CD4-positive, alpha-beta T cell treated with Interleukin-17A for 1 hour (primary cell): Measurements from ENCODE around the gene SPATA31A6.
"Not testable (repeated sequence)": the region's sequence is repeated elsewhere in the genome, so short reads cannot be mapped to it uniquely, and the experiment has no call there.

Source experiments
- DNase-seq: peaks from one replicate; pipeline ENCODE4 v3.0.0-alpha.2; 2020

Gene SPATA31A6

DNA sequence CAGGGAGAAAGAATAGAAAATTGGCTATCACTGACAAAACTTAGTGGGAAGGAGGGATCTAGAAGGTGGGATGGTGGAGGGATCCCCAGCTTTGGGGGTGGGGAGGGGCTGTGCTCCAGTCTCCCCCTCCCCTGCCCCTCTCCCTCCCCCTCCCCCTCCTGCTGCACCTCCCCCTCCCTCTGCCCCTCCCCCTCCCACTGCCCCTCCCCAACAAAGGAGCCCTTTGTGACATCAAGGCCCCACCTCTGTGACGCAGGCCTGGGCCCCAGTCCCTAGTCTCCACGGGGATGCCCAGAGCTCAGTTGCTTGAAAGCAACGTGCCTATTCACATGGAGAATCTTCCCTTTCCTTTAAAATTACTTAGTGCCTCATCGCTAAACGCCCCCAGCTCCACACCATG, at the start of gene SPATA31A6:
TSS of gene SPATA31A6 (plus strand) at position 301 of the 400 bp plus-strand sequence. CDS start at position 330, 29 bp downstream.
- DNase-seq = not testable (repeated sequence)

DNA sequence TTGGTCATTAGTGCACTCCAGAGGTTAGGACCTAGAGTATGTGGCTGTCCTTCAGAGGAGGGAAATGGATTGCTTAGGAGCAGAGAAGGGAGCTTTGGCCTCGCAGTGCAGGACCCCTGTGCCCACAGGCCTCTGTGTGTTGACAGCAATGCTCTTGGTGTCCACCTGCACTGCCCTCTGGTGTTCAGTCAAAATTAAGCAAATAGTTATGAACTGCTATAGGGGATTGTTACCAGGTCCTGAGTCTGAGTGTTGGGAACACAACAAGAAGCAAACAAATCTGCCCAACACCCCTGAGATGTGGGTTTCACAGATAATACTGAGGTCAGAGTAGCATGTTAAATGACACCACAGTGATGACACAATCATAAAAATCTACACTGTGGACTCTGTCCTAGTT, 23.2 kb upstream of the SPATA31A6 start:
- DNase-seq = peak; percentile 1

DNA sequence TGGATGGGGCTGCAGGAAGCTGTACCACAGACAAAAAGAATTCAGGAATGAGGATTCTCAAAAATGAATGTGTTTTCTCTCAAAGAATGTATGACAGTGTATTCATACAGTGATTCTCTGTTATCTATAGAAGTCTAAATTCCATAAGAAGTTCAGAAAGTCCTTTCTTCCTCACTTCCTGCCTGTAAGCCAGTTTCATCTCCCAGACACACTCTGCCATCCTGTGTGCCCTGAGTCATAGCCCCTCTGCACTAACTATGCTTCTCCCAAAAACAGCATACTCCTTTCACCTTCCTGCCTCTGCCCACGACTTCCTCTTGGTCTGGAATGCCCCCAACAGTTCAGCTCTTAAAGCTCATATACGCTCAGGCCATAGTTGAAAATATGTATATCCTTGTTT, 36.4 kb downstream of the SPATA31A6 start:
- not testable (repeated sequence) for DNase-seq

DNA sequence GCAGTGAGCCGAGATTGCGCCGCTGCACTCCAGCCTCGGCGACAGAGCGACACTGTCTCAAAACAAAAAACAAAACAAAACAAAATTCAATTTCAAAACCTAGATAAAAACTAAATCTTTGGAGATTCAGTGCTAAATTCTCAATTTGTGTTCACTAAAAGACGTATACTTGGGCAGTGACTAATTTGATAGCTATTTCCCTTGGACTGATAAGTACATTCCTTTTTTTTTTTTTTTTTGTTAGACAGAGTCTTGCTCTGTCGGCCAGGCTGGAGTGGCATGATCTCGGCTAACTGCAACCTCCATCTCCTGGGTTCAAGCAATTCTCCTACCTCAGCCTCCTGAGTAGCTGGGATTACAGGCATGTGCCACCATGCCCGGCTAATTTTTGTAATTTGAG, 39.8 kb downstream of the SPATA31A6 start:
- not testable (repeated sequence) for DNase-seq

DNA sequence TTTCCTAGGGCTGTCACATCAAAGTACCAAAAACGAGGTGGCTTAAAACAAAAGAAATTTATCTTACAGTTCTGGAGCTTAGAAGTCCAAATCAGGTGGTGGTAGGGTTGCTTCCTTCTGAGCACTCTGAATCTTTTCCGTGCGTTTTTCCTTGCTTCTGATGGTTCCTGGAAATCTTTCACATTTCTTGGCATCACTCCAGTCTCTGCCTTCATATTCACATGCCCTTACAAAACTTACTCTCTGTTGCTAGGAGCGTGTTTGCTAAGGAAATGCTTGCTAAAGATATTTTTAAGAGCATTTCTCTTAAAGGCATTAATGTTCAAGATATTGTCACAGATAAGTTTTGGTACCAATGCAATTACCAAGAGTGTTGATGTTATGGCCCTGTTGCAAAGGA, 49.6 kb downstream of the SPATA31A6 start:
- not testable (repeated sequence) for DNase-seq

DNA sequence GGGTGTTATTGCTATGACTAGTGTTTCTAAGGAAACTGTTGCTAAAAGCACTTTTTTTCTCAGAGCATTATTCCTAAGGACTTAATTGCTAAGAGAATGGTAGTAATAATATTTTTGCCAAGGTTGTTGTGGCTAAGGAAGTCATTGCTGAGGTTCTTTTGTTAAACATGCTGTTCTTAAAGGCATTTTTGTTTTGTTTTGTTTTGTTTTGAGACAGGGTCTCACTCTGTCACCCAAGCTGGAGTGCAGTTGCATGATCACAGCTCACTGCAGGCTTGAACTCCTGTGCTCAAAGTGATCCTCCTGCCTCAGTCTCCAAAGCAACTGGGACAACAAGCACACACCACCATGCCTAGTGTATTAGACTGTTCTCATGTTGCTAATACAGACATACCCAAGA, 51.2 kb downstream of the SPATA31A6 start:
- not testable (repeated sequence) for DNase-seq

DNA sequence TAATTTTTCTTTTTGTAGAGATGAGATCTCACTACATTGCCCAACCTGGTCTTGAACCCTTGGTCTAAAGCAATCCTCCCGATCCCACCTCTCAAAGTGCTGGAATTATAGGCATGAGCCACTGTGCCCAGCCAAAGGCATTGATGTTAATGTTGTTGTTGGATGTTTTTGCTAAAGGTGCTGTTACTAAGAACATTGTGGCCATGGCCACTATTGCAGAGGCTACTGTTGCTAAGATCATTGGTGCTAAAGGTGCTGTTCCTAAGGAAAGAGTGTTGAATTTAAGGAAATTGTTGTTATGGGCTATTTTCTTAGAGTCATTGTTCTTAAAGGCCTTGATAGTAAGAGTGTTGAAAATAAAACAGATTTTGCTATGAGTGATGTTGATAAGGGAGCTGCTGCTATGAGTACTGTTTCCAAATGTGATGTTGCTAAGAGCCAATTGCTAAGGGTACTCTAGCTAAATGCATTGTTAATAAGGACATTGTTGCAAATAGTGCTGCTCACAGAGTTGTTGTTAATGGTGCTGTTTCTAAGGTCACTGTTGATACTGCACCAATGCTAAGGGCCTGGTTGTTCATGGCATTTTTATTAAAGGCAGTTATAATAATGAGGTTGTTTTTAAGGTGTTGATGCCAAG, 52.0 kb downstream of the SPATA31A6 start:
- DNase-seq = not testable (repeated sequence)

DNA sequence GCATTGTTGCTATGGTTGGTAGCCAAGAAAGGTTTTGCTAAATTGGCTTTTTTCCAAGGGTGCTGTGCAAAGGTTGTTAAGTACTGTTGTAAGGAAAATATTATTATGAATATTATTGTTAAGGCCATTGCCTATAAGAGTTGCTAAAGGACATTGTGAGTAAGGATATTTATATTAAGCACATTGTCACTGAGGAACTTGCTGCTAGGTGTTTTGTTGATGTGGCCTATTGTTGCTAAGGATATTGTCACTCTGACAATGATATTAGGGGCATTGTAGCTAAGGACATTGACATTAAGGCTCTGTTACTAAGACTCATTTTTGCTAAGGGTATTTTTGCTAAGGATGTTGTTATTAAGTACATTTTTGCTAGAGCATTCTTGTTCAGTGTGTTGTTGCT, 52.6 kb downstream of the SPATA31A6 start:
- not testable (repeated sequence) for DNase-seq

DNA sequence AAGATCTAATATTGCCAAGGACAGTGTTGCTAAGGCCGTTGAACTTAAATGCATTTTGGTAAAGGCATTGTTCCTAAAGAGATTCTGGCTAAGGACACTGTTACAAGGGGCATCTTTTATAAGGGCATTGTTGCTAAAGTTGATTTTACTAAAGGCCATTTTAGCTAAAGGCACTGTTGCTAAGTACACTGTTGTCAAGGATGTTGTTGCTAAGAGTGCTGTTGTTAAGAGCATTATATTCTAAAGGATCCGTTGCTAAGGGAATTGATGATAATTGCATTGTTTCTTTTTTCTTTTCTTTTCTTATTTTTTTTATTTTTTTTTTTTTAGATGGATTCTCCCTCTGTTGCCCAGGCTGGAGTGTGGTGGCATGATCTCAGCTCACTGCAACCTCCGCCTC, 53.9 kb downstream of the SPATA31A6 start:
- not testable (repeated sequence) for DNase-seq

DNA sequence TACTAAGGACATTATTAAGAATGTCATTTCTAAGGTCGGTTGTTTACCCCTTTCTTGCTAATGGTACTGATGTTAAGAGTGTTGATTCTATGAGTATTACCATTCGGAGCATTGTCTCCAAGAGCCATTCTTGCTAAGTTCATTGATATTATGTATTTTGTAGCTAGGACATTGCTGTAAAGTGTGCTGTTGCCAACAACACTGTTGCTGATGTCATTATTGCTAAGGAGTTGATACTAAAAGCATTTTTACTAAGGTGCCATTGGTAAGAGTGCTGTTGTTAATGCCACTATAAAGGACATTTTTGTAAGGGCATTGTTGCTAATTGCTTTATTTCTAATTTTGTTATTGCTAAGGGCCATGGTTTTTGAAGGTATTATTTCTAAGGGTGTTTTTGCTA, 55.4 kb downstream of the SPATA31A6 start:
- DNase-seq = not testable (repeated sequence)
